ENCODE data around the gene MCM9.

DNA sequence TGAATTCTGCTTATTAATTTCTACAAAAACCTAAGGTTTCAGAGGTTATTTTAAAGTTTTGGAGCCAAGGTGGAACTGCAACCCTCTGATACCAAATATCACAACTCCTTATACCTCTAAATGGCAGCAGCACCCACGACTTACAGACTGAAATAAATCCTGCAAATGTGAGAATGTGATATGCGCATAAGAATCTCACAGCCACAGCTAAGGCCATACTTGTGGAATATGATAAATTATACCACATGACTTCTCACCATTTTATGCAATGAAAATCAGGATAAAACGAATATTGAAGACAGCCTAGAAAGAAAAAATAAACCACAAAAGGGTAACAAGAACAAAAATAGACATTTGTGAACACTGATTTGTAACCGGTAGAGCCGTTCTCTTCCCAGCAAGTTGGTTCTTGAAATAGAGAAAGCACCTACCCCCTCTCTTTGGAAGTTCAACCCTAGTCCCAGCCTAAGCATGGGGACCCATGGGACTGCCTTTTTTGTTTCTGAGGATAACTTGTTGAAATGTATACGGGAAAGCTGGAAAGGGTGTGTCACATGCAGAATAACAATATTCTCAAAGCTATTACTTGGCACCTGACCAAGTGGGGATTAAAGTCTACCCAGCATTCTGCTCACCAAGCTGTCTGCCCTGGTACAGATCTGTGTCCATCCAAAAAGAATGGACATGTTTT lies 47.1 kb upstream of the MCM9 start:
- TF ChIP-seq POLR2A (IDR thresholded peaks at IDR 0.05): no peak
- TF ChIP-seq, protein P1, sequence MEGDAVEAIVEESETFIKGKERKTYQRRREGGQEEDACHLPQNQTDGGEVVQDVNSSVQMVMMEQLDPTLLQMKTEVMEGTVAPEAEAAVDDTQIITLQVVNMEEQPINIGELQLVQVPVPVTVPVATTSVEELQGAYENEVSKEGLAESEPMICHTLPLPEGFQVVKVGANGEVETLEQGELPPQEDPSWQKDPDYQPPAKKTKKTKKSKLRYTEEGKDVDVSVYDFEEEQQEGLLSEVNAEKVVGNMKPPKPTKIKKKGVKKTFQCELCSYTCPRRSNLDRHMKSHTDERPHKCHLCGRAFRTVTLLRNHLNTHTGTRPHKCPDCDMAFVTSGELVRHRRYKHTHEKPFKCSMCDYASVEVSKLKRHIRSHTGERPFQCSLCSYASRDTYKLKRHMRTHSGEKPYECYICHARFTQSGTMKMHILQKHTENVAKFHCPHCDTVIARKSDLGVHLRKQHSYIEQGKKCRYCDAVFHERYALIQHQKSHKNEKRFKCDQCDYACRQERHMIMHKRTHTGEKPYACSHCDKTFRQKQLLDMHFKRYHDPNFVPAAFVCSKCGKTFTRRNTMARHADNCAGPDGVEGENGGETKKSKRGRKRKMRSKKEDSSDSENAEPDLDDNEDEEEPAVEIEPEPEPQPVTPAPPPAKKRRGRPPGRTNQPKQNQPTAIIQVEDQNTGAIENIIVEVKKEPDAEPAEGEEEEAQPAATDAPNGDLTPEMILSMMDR (IDR thresholded peaks at IDR 0.05): no peak

Measured in adrenal gland (tissue), 5 donors.